ENCODE data around the gene SPTLC2.

The SPTLC2 gene

GRCh38 chr14:77482422-77482821, 134.0 kb downstream of the SPTLC2 start:
- in situ Hi-C loops (cut with MboI; ENCODE audit: low sequenced_read_pairs, unreplicated experiment): no loop called here
- no peak for TF ChIP-seq CTCF (IDR thresholded peaks at IDR 0.05; ENCODE audit: borderline replicate concordance, control extremely low read depth, extremely low read depth, insufficient read depth, missing control alignments)
- no peak for DNase-seq (ENCODE audit: low spot score)

GRCh38 chr14:77478796-77479195, 137.6 kb downstream of the SPTLC2 start:
- DNase-seq (ENCODE audit: low spot score): peak; percentile 76
- in situ Hi-C loops (cut with MboI; ENCODE audit: low sequenced_read_pairs, unreplicated experiment): no loop called here

GRCh38 chr14:77478029-77478428, 138.4 kb downstream of the SPTLC2 start:
- in situ Hi-C loops (cut with MboI; ENCODE audit: low sequenced_read_pairs, unreplicated experiment): no loop called here
- TF ChIP-seq CTCF (IDR thresholded peaks at IDR 0.05; ENCODE audit: borderline replicate concordance, control extremely low read depth, extremely low read depth, insufficient read depth, missing control alignments): no peak
- no peak for DNase-seq (ENCODE audit: low spot score)

More at GRCh38 chr14:77478796-77479195, 137.6 kb downstream of the SPTLC2 start:
- no peak for TF ChIP-seq CTCF (IDR thresholded peaks at IDR 0.05; ENCODE audit: borderline replicate concordance, control extremely low read depth, extremely low read depth, insufficient read depth, missing control alignments)

- no peak for TF ChIP-seq CTCF (IDR thresholded peaks at IDR 0.05; ENCODE audit: borderline replicate concordance, control extremely low read depth, extremely low read depth, insufficient read depth, missing control alignments)
- DNase-seq (ENCODE audit: low spot score): peak; percentile 17
- in situ Hi-C loops (cut with MboI; ENCODE audit: low sequenced_read_pairs, unreplicated experiment): no loop called here
Measured at GRCh38 chr14:77475432-77476115, 140.9 kb downstream of the SPTLC2 start.

DNA sequence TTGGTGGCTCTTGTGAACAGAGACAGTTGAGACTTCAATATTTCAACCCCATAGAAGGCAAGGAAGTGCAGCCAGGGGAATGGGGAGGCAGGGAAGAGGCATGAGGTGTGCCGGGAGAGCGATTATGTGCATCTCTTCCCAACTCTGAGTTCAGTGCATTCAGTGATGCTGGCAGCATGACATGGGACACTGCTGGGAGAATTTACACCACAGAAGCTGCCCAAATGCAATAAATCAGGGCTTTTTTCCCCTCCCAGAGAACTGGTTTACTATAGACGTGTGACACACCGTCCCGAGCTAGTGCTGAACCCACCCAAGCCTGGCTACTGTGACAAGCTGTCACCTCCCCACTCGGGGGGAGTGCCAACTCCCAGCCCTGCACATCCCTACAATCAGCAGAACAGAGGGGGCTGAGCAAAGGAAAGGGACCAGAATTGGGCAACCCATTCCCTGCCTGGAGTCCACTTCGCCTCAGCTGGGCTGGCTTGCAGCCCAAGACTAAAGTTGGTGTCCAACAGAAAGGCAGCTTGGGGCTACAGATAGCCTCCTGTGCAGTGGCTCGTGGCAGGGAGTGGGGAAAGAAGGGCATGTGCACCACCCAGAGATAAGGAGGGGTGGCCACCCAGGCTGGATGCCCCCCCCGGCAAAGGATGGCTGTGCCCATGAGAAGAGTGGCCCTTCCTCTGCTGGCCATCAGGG, 141.8 kb downstream of the SPTLC2 start:
- in situ Hi-C loops (cut with MboI; ENCODE audit: low sequenced_read_pairs, unreplicated experiment): loop anchor here (25.0 kb wide), 1 partner anchor 338 kb away; the partner anchor contains the start of gene ADCK1
- no peak for TF ChIP-seq CTCF (IDR thresholded peaks at IDR 0.05; ENCODE audit: borderline replicate concordance, control extremely low read depth, extremely low read depth, insufficient read depth, missing control alignments)
- DNase-seq (ENCODE audit: low spot score): no peak

DNA sequence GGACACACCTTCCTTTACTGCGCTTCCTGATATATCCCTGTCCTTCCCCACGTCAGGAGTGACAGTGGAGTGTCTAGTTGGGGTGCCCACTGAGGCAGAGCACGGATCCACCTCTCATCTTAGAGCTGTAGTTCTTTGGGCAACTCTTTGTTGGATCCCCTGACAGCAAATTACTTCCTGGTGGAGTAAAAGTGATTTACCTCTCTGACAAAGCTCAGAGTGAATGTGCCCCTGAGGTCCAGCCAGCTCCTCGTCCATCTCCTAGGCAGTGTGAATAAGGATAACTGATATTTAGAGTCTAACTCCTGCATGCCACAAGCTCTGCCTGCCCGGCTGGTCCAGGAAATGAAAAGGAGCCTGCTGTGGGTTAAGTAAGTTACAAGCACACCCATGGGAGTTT, 142.5 kb downstream of the SPTLC2 start:
- TF ChIP-seq CTCF (IDR thresholded peaks at IDR 0.05; ENCODE audit: borderline replicate concordance, control extremely low read depth, extremely low read depth, insufficient read depth, missing control alignments): no peak
- DNase-seq (ENCODE audit: low spot score): no peak
- in situ Hi-C loops (cut with MboI; ENCODE audit: low sequenced_read_pairs, unreplicated experiment): loop anchor here (25.0 kb wide), 1 partner anchor 338 kb away; the partner anchor contains the start of gene ADCK1

All from GM13976 (cell line).